Stimulated activated CD4-positive, alpha-beta T cell treated with anti-CD3 and anti-CD28 coated beads, Interleukin-1b, Interleukin-23, amount 100 ng/mL, for 24 hours (primary cell): Measurements from ENCODE around the gene EIF5A.
A peak's percentile ranks its signal among the peaks of the same experiment; 100 is the strongest.

ENCODE experiments used
- DNase-seq, 4 experiments: peaks; one replicate each; pipeline ENCODE4 v3.0.0-alpha.2; 2020; ENCODE audit warnings: low read depth in 4 of 4, low spot score in 1 of 4

The EIF5A gene

GRCh38 chr17:7284911-7285310 lies 22.5 kb upstream of the EIF5A start:
- no peak for DNase-seq

GRCh38 chr17:7285679-7286078 lies 21.7 kb upstream of the EIF5A start:
- no peak for DNase-seq

- no peak for DNase-seq
Observed at GRCh38 chr17:7289256-7290032, 18.0 kb upstream of the EIF5A start.

GRCh38 chr17:7290166-7290565 lies 17.3 kb upstream of the EIF5A start:
- no peak for DNase-seq

- no peak for DNase-seq
Observed at GRCh38 chr17:7290685-7291084, 16.7 kb upstream of the EIF5A start.

- DNase-seq: no peak
Observed at GRCh38 chr17:7292194-7292593, 15.2 kb upstream of the EIF5A start.

- DNase-seq: no peak
Observed at GRCh38 chr17:7292729-7293128, 14.7 kb upstream of the EIF5A start.

GRCh38 chr17:7293159-7293558 lies 14.3 kb upstream of the EIF5A start:
- no peak for DNase-seq

- DNase-seq: no peak
Observed at GRCh38 chr17:7293816-7294613, 13.4 kb upstream of the EIF5A start.

- peak in 3 of 4 experiments; percentile 34 to 73 (median 46) for DNase-seq
Observed at GRCh38 chr17:7294614-7295153, 12.7 kb upstream of the EIF5A start, which contains the start of gene YBX2. Gene YBX2 (minus strand): TSS chr17:7294639. CDS start chr17:7294500, 139 bp downstream.

GRCh38 chr17:7295230-7296180 lies 11.9 kb upstream of the EIF5A start:
- DNase-seq: no peak

GRCh38 chr17:7296189-7296861 lies 11.1 kb upstream of the EIF5A start:
- DNase-seq: peak in 3 of 4 experiments; percentile 35 to 58 (median 55)

- no peak for DNase-seq
Observed at GRCh38 chr17:7304179-7304578, 3.2 kb upstream of the EIF5A start.

- DNase-seq: peak in 2 of 4 experiments; percentile 25 to 28
Observed at GRCh38 chr17:7307686-7308624, 527 bp downstream of the EIF5A start.

- peak in 3 of 4 experiments; percentile 53 to 79 (median 75) for DNase-seq
Observed at GRCh38 chr17:7308625-7309433, 1.4 kb downstream of the EIF5A start.

GRCh38 chr17:7309628-7310027 lies 2.2 kb downstream of the EIF5A start:
- no peak for DNase-seq

- DNase-seq: no peak
Observed at GRCh38 chr17:7311110-7311705, 3.8 kb downstream of the EIF5A start.
